Hepatocyte (in vitro differentiated cells): ENCODE results near the gene ROR1.

Experiments
- EZH2phosphoT487 ChIP-seq: fragments of 200-600 bp; sonication (generic); IDR thresholded peaks from one replicate; pipeline ENCODE4 v1.6.1; 2018; ENCODE audit warnings: antibody characterized with exemption, mild to moderate bottlenecking, low read depth, moderate library complexity; ENCODE audit not compliant: unreplicated experiment, severe bottlenecking
- TF ChIP-seq, protein P1 (sequence below): fragments of 200-600 bp; sonication (generic); IDR thresholded peaks from 2 replicates; pipeline ENCODE4 v1.5.1; 2016; ENCODE audit warnings: antibody characterized with exemption, mild to moderate bottlenecking; ENCODE audit not compliant: poor library complexity

GRCh38 chr1:64167176-64167575, 393.4 kb downstream of the ROR1 start:
- TF ChIP-seq, protein P1, sequence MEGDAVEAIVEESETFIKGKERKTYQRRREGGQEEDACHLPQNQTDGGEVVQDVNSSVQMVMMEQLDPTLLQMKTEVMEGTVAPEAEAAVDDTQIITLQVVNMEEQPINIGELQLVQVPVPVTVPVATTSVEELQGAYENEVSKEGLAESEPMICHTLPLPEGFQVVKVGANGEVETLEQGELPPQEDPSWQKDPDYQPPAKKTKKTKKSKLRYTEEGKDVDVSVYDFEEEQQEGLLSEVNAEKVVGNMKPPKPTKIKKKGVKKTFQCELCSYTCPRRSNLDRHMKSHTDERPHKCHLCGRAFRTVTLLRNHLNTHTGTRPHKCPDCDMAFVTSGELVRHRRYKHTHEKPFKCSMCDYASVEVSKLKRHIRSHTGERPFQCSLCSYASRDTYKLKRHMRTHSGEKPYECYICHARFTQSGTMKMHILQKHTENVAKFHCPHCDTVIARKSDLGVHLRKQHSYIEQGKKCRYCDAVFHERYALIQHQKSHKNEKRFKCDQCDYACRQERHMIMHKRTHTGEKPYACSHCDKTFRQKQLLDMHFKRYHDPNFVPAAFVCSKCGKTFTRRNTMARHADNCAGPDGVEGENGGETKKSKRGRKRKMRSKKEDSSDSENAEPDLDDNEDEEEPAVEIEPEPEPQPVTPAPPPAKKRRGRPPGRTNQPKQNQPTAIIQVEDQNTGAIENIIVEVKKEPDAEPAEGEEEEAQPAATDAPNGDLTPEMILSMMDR, result no peak
- no peak for TF ChIP-seq EZH2phosphoT487
